LHCN-M2 (cell line): Measurements from ENCODE around the gene RELCH. TPM values are rescaled to one million over a fixed set of nuclear protein-coding genes. Genes with fewer than 3 reads are reported as not detected.
"Not testable (repeated sequence)": the region's sequence is repeated elsewhere in the genome, so short reads cannot be mapped to it uniquely, and the experiment has no call there.

Experiments
- DNase-seq: peaks from one replicate; pipeline ENCODE4 v3.0.0-alpha.2; 2012; ENCODE audit warnings: low read depth
- polyA plus RNA-seq: library from polyadenylated mRNA; unstranded; fragments of >200 nt; gene quantifications from one replicate; pipeline ENCODE4 v1.2.1, GENCODE V29; 2012; ENCODE audit warnings: missing spikeins
- total RNA-seq: library from RNA; depleted of rRNA; stranded (reverse); fragments of >200 nt; gene quantifications from 2 replicates; pipeline ENCODE4 v1.2.3, GENCODE V29; 2014; rRNA removed

The RELCH gene, protein sequence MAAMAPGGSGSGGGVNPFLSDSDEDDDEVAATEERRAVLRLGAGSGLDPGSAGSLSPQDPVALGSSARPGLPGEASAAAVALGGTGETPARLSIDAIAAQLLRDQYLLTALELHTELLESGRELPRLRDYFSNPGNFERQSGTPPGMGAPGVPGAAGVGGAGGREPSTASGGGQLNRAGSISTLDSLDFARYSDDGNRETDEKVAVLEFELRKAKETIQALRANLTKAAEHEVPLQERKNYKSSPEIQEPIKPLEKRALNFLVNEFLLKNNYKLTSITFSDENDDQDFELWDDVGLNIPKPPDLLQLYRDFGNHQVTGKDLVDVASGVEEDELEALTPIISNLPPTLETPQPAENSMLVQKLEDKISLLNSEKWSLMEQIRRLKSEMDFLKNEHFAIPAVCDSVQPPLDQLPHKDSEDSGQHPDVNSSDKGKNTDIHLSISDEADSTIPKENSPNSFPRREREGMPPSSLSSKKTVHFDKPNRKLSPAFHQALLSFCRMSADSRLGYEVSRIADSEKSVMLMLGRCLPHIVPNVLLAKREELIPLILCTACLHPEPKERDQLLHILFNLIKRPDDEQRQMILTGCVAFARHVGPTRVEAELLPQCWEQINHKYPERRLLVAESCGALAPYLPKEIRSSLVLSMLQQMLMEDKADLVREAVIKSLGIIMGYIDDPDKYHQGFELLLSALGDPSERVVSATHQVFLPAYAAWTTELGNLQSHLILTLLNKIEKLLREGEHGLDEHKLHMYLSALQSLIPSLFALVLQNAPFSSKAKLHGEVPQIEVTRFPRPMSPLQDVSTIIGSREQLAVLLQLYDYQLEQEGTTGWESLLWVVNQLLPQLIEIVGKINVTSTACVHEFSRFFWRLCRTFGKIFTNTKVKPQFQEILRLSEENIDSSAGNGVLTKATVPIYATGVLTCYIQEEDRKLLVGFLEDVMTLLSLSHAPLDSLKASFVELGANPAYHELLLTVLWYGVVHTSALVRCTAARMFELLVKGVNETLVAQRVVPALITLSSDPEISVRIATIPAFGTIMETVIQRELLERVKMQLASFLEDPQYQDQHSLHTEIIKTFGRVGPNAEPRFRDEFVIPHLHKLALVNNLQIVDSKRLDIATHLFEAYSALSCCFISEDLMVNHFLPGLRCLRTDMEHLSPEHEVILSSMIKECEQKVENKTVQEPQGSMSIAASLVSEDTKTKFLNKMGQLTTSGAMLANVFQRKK
- total RNA-seq: 22.8 and 25.5 TPM in 2 replicates
- polyA plus RNA-seq: 9.5 TPM

DNA sequence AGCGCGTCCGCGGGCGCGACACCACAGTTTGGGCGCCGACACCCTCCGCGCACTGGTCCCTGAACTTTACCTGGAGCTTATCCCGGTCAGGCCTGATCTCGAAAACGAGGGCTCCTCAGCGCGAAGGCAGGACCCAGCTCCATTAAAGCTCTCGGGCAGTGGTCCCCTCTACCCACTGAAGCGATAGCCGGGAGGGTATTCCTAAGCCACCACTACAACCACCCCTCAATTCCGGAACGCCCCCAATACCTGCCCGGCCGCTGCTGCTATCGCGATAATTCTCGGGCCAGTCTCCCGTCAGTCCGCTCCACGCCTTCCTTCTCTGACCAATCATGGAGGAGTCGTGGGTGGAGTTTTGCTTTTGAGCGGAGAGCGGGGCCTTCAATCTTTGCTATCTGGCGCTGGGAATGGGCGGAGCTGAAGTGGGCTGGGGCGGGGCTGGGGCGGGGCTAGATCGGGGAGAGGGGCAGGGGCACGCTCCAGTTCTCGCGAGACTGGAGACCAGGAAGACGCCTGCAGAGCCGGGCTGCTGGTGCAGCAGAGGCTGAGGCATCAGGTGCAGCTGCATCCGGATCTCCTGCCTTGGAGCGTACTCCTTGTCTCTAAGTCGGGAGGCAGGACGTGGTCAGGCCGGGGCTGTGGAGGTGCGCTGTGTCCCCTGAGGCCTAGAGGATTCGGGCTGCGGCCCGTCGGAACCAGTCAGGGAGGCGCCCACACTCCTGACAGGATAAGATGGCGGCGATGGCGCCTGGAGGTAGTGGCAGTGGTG lies at the start of gene RELCH, which contains the start of gene PIGN:
TSS of gene RELCH (plus strand) at position 482 of the 769 bp plus-strand sequence. CDS start at position 733, 251 bp downstream.
TSS of gene PIGN (minus strand) at position 283 of the 769 bp plus-strand sequence. CDS start 25,703 bp downstream, outside the sequence.
- peak; percentile 98 for DNase-seq

DNA sequence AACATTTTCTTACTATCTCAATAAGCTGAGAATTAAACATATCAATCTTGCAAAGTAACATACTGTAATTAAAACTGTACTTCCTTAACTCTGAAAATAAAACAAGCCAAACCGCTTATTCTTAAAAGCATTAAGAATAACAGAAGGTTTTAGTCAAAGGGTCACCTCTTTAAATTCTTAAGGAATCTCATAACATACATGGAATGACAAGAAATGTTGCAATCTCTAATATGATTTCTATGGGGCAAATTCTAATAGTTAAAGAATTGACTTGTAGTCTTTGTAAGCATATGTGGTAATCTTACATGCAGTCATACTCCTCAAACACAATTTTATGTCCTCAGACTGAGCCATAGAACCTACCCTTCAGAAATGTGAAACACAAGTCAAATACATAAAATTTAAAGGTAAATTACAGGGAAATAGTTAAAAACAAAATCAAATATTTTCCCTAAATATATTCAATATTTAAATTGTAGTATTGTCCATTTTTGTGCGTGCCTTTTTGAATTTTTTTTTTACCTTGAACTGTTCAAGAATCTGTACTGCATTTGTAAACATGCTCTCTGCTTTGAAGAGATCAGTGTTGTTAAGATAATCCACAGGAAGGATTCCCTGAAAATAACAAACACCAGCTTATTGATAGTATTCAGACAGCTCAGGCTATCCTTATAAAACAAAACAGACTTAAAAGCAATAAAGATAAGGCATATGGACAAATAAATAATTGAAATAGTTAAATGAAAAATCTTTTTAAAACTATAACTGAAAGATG lies 48.4 kb upstream of the RELCH start:
- no peak for DNase-seq

DNA sequence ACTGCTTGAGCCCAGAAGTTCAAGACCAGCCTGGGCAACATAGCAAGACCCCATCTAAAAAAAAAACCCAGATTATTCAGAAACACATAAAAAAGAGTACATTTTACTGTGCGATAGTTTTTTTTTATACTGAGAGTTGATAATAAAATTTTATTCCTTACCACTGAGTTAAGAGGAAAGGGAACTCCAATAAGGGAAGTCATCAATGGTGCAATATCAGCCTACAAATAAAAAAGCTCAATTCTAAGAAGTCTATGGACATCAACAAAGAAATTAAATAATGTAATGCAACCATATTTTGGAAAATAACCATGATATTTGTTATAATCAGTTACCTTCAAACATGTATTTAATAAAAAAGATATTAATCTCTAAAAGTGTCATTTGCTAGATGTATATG lies 46.8 kb upstream of the RELCH start:
- no peak for DNase-seq

DNA sequence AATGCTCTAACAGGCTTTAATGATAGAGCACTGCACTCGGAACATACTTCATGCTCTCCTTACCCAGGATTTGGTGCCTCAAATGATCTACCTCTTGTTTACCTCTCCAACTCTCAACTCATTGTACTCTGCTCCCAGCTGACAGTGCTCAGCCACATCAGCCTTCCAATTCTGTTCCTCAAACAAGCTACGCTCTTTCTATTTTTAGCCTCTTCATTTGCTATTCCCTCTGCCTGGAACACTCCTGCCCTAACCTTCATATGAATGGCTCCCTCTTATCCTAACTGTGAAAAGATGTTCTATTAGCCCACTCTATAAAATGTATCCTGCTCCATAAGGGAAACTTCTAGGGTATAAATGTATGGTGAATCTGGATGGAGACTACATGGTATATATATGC lies 42.7 kb upstream of the RELCH start:
- no peak for DNase-seq

DNA sequence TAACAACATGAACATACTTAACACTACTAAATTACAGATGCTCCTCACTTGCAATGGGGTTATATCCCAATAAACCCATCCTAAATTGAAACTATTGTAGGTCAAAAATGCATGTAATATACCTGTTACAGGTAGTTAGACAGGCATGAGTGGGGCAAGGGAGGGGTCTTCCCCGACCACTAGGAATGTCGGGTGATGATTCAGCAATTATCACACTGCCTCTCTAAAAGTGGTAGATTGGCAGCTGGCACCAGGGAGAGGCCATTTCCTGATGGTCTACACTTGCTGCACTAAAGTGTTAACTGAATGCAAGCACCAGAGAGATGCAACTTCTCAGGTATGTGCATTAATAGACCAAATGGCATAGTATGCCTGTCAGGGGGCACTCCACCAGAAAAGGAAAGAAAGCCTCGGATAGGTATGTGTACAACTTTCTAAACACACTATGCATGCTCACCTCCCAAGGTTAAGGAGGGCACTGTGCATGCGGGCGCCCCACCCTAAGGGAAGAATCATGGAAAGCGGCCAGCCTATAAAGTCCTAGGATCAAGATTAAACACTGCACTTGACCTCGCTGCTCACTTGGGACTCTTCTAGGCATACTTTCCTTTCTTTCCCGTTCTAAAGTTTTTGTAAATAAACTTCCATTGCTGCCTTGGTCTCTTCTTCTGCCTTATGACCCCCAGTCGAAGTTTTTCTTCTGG lies 35.8 kb upstream of the RELCH start:
- DNase-seq: no peak

DNA sequence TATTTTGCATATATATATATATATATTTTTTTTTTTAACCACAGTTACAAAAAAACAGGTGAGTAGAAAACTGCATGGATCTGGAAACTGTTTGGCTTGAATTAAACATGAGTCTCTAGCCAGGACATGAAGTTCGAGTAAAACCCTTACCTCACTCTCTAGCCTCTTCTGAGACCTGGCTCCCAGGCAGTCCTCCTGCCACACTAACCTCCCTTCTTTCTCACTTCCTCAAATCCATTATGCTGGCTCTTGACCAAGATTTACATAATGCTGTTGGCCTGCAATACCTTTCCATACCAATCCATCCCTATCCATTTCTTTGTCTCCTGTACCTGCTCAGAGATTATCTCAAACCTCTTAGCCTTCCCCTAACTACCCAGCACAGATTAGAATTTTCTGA lies 34.2 kb upstream of the RELCH start:
- DNase-seq: no peak

DNA sequence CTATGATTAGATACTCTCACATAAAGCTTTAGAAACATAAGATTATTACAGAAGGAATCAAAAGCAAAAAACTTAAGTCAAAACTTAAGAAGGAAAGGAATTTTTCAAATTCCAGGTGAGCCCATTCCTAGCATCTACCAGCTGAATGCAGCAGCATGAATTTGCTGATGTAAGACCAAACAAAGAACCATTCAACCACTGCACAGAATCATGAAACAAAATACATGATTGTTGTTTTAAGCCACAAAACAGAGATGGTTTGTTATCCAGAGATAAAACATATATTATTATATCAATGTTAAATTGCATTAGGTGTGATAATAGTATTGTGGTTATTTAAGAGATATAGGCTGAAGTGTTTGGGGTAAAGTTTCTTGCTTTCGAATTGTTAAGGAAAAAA lies 29.2 kb upstream of the RELCH start:
- DNase-seq: no peak

DNA sequence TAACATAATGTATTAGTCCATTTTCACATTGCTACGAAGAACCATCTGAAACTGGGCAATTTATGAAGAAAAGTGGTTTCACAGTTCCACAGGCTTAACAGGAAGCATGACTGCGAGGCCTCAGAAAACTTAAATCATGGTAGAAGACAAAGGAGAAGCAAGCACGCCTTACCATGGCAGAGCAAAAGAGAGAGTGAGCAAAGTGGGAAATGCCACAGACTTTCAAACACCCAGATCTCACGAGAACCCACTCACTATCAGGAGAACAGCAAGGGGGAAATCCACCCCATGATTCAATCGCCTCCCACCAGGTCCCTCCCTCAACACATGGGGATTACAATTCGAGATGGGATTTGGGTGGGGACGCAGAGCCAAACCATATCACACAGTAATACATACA lies 22.7 kb upstream of the RELCH start:
- DNase-seq: no peak

DNA sequence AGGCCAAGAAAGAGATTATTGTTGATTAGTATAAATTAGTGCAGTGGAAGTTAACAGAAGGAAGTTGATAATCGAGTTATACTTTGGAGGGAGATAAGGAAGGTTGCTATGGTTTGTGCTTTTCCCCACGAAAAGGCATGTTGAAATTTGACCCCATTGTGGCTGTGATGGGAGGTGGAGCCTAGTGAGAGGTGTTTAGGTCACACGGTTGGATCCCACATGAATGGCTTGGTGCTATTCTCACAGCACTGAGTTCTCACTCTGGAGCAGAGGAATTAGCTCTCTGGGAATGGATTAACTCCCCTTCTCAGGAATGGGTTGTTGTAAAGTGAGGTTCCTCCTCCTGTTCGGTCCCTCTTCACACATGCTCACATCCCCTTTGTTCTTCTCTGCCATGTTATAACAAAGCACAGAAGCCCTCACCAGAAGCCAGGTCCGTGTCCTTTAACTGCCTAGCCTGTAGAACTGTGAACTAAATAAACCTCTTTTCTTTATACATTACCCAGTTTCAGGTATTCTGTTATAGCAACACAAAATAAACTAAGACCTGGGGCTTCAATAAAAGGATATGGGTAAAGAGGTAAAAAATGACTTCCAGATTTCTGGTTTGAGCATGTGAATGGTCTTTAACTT lies 22.1 kb upstream of the RELCH start:
- DNase-seq: no peak

DNA sequence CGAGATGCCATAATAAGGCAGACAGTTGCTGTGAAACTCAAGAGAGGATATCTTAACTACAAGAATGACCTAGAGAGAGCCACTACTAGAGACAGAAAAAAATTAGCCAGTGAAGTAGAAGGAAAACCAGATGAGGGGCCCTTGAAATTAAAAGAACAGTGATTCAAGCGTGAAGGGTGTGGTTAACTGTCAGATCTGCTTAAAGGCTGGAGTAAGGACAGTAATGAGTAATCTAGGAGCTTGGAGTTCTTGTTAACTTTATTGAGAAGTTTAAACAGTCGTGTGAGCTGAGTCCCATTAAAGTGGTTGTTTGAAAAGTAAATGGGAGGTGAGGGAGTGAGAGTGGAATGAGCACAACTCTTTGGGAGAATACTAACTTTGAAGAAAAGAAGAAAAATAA lies 21.5 kb upstream of the RELCH start:
- no peak for DNase-seq

DNA sequence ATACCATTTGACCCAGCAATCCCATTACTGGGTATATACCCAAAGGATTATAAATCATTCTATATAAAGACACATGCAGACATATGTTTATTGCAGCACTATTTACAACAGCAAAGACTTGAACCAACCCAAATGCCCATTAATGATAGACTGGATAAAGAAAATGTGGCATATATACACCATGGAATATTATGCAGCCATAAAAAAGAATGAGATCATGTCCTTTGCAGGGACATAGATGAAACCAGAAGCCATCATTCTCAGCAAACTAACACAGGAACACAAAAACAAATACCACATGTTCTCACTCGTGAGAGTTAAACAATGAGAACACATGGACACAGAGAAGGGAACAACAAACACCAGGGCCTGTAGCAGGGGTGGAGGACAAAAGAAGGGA lies 20.5 kb upstream of the RELCH start:
- not testable (repeated sequence) for DNase-seq

DNA sequence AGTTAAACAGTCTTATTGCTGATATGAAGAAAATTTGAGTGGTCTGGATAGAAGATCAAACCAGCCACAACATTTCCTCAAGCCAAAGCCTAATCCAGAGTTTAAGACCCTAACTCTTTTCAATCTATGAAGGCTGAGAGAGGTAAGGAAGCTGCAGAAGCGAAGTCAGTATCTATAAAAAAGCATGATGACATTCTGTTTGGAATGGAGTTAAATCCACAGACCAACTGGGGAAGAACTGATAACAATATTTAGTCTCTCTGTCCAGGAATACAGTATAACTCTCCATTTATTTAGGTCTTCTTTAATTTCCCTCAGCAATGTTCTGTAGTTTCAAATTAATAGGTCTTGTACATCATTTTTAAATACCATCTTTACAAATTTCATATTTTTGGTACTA lies 16.2 kb upstream of the RELCH start:
- no peak for DNase-seq

DNA sequence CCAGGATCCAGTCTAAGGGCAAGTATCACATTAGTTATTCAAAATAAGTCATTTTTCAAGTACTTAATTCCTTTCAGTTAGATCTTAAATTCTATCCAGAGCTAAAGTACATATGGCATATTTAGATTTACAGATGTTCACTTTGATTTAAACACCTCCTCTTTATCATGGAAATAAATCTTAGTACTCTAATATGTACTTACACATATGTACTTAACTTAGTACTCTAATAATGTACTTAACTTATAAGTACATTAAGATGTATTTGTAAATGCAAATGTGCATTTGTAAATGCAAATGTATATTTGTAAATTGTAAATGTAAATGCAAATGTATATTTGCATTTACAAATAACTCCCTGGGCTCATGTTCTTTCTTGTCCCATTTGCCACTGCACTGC lies 14.8 kb upstream of the RELCH start:
- DNase-seq: no peak

DNA sequence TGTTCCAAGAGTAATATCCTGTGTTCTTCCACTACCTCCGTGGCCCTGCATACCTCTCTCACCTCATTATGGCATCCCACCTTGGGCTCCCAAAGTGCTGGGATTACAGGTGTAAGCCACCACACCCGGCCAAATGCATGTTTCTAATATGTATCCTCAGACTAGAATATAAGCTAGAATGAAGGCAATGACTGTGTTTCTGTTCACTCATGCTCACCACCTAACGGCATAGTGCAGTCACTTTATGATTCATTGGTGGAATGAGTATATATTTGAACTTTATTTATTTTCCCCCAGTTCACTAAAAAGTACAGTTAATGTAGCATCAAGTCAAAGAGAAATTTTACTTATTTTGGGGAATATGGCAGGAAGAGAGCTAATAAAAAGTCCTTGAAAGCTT lies 11.5 kb upstream of the RELCH start:
- DNase-seq: no peak

DNA sequence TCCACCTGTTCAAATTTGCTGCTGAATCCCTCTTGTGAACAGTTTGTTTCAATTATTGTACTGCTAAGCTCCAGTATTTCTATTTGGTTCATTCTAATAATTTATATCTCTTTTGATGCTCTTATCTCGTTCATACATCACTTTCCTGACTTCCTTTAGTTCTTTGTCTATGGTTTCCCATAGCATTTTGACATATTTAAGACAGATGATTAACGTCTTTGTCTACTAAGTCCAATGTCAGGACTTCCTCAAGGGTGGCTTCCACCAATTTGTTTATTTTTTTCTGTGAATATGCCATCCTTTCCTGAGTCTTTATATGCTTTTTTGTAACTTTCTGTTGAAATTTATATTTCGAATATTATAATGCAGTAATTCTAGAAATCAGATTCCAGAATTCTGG lies 9.8 kb upstream of the RELCH start:
- DNase-seq: no peak

DNA sequence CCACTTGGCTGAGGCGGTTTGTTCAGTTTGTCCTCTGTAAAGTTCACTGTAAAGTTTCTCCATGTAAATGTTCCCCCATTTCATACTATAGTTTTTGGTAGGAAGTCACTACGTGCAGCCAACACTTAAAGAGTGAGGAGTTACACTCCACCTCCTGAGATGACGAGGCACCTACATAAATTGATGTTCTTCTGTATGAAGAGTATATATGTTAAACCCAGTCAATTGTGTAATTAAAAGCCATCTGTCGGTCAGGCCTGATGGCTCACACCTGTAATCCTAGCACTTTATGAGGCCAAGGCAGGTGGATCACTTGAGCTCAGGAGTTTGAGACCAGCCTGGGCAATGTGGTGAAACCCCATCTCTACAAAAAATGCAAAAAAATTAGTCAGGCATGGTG lies 7.8 kb upstream of the RELCH start:
- DNase-seq: no peak

DNA sequence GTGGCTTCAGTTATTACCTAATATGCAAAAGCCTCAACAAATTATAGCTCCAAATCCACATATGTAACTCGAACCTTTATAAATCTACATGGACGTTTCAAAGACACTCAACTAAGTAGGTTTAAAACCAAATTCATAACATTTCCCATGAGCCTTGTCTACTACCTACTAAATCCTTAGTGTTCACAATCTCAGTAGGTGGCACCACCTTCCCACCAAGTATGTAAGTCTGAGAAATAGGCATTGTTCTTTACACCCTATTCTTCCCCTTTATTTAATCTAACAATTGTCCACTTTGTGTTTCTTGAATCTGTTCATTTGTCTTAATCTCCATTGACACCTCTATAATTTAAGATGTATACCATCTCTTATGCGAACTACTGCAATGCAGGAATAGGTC lies 4.8 kb upstream of the RELCH start:
- DNase-seq: no peak

DNA sequence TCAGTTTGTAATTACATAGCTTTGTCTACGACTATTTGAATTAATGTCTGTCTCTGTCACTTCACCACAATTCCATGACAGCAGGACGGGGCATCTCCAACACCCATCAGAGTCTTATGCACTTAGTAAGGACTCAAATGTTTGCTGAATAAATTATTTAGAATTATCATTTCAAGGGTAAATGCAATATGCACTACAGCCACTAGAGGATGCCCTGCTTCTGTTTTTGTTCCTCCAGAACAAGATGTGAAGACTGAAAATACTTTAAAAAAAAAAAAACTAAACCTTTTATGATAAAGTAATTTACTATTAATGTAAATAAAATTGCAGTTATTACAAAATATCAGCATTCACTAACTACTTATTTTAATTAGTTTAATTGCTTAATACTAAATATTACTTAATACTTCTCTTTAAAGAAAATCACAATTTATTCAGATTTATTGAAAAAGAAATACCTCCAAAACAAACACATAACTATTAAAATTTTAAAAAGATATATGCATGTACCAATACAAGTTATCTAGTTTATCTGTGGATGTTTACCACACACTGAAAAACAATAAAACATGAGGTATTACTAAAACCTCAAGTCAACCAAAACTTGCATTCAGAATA lies 3.4 kb upstream of the RELCH start:
- DNase-seq: peak; percentile 52

DNA sequence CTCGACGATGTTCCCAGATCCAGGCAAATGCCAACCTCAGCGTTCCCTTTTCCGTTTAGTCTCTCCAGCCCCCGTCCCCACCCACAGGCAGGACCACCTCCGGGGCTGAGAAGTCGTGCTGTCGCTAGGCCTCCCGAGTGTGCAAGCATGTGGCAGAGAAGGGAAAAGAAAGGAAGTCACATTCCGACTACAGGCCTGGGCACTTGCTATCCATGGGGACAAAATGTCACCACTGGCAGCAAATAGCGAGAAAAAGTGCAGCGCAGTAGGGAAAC lies 619 bp upstream of the RELCH start:
- DNase-seq: no peak
